GM21528 (cell line): Measurements from ENCODE around the gene CHMP1B.

Experiments
- ATAC-seq: cut with Tn5 transposase; IDR thresholded peaks from one replicate; pipeline ENCODE4 v1.9.1; 2021; ENCODE audit warnings: mild to moderate bottlenecking, moderate library complexity; ENCODE audit not compliant: unreplicated experiment, low FRiP score

CHMP1B gene

GRCh38 chr18:11851146-11851805 is at the start of gene CHMP1B:
CHMP1B (plus strand) TSS chr18:11851413; CDS start chr18:11851512, 99 bp downstream.
- ATAC-seq: peak; percentile 94

GRCh38 chr18:11801573-11801972 is 49.6 kb upstream of the CHMP1B start:
- no peak for ATAC-seq

GRCh38 chr18:11802158-11802557 is 49.1 kb upstream of the CHMP1B start:
- ATAC-seq: no peak

GRCh38 chr18:11802586-11802985 is 48.6 kb upstream of the CHMP1B start:
- no peak for ATAC-seq

- ATAC-seq: no peak
Observed at GRCh38 chr18:11807233-11807632, 44.0 kb upstream of the CHMP1B start.

GRCh38 chr18:11808001-11808855 is 43.0 kb upstream of the CHMP1B start:
- ATAC-seq: no peak

GRCh38 chr18:11809895-11810294 is 41.3 kb upstream of the CHMP1B start:
- no peak for ATAC-seq

GRCh38 chr18:11810379-11810778 is 40.8 kb upstream of the CHMP1B start:
- no peak for ATAC-seq

- ATAC-seq: no peak
Observed at GRCh38 chr18:11811009-11811408, 40.2 kb upstream of the CHMP1B start.

GRCh38 chr18:11817229-11817628 is 34.0 kb upstream of the CHMP1B start:
- ATAC-seq: no peak

- ATAC-seq: no peak
Observed at GRCh38 chr18:11818486-11819203, 32.6 kb upstream of the CHMP1B start.

- ATAC-seq: no peak
Observed at GRCh38 chr18:11819938-11820337, 31.3 kb upstream of the CHMP1B start.

- no peak for ATAC-seq
Observed at GRCh38 chr18:11820697-11821096, 30.5 kb upstream of the CHMP1B start.

- no peak for ATAC-seq
Observed at GRCh38 chr18:11821208-11821607, 30.0 kb upstream of the CHMP1B start.

- no peak for ATAC-seq
Observed at GRCh38 chr18:11821643-11822237, 29.5 kb upstream of the CHMP1B start.

GRCh38 chr18:11823545-11823944 is 27.7 kb upstream of the CHMP1B start:
- ATAC-seq: no peak

GRCh38 chr18:11826836-11827235 is 24.4 kb upstream of the CHMP1B start:
- no peak for ATAC-seq

GRCh38 chr18:11828786-11829432 is 22.3 kb upstream of the CHMP1B start:
- ATAC-seq: no peak

GRCh38 chr18:11830585-11830984 is 20.6 kb upstream of the CHMP1B start:
- no peak for ATAC-seq

GRCh38 chr18:11831921-11832320 is 19.3 kb upstream of the CHMP1B start:
- ATAC-seq: no peak
